GM19452 (cell line): Measurements from ENCODE around the gene MNX1.

Experiments
- ATAC-seq: cut with Tn5 transposase; IDR thresholded peaks from one replicate; pipeline ENCODE4 v1.9.1; 2021; ENCODE audit not compliant: unreplicated experiment

Gene MNX1

DNA sequence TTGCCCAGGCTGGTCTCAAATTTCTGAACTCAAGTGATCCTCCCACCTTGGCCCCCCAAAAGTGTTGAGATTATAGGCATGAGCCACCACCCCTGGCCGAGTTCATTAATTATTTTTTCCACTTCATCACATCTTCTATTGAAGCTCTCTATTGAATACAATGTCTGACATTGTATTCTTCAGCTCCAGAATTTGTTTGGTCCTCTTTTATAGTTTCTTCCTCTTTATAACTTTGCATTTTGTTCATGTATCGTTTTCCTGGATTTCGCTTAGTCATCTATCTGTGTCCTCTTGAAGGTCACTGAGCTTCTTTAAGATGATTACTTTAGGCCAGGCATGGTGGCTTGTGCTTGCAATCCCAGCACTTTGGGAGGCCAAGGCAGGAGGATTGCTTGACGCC, 30.8 kb downstream of the MNX1 start:
- ATAC-seq, result no peak

DNA sequence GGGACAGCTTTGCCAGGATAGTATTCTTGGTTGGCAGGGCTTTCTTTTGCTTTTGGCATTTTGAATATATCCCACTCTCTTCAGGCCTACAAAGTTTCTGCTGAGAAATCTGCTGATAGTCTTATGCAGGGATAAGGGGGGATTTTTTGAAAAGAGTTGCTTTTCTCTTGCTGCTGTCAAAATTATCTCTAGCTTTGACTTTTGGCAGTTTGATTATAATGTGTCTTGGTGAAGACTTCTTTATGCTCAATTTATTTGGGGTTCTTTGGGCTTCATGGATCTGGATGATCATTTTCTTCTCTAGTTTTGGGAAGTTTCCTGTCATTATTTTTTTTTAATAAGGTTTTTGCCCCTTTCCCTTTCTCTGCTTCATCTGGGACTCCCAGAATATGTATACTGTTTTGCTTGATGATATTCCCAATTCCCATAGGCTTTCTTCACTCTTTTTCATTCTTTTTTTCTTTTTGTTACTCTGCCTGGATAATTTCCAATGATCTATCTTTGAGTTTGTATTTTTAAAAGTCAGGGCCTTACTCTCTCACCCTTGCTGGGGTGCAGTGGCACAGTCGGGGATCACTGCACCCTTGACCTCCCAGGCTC, 31.4 kb downstream of the MNX1 start:
- no peak for ATAC-seq

DNA sequence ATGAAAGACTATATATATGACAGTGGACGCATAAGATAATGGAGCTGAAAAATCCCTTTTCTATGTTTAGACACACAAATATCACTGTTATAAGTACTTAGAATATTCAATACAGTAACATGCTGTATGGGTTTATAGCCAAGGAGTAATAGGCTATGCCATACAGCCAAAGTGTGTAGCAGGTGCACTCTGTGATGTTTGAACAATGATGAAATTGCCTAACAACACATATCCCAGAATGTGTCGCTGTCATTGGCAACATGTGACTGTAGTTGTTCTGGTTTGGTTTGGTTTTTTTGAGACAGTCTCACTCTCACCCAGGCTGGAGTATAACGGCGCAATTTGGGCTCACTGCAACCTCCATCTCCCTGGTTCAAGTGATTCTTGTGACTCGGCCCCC, 34.8 kb downstream of the MNX1 start:
- no peak for ATAC-seq

DNA sequence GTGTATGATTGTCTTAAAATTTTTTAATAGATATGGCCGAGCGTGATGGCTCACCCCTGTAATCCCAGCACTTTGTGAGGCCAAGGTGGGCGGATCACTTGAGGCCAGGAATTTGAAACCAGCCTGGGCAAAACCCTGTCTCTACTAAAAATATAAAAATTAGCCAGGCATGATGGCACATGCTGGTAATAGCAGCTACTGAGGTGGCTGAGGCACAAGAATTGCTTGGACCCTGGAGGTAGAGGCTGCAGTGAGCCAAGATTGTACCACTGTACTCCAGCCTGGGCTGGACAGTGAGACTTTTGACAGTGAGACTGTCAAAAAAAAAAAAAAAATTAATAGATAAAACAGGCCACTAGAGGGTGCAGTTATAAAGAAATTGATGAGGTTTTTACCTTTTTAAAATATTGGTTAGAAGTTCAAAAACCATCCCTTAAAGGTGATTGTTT, 40.5 kb downstream of the MNX1 start:
- no peak for ATAC-seq

DNA sequence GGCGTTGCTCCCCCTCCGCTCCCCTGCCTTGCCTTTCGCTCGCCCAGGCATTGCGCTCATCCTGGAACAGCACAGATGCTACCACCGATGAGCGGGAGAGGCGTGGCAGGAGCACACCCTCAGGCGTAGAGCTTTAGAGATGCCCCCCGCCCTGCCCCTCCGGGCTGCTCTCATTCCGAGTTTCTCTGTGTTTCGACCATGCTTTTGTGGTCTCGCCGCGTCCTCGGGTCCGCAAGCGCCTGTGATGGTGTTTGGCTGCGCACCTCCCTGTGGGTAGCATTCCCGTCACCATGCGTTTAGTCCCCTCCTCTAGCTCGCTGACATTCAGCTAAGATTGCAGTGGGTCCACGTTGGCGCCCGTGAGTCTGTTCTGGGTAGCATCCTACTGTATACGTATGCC, 42.3 kb downstream of the MNX1 start:
- no peak for ATAC-seq

DNA sequence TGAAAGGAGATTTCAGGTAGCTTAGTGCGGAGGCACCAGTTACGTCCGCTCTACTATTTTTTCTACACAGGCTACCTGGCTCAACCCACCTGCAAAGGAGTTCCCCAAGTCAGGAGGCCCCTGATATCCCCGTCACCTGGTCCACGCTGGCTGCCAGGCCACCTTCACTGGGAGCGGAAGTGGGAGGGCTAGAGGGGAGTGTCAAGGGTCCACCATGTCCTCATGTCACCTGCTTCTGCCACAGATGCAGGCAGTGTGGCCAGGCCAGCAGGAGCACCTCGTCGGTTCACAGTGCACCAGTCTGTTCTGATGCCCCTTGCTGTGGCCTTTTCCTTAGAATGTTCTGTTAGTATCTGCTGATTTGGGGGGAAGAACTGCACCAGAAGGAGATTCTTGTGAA, 44.1 kb downstream of the MNX1 start:
- no peak for ATAC-seq

DNA sequence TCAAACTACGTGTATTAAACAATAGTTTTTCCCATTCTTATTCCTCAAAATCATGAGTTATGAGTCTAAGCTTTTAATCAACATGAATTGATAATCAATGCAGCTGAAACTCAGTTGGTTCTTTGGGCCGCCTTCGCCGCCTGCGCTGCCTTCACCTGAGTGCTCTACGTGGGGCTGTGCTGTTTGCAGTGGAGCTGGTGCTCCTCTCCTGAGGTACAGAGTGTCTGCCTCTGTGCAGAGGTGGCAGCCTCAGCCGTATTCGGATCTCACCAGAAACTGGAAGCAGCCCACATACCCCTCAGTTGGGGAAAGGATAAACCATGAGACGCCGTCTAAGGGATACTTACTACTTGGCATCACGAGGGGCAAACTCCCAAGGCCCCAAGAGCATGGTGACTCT, 45.5 kb downstream of the MNX1 start:
- ATAC-seq, result no peak

DNA sequence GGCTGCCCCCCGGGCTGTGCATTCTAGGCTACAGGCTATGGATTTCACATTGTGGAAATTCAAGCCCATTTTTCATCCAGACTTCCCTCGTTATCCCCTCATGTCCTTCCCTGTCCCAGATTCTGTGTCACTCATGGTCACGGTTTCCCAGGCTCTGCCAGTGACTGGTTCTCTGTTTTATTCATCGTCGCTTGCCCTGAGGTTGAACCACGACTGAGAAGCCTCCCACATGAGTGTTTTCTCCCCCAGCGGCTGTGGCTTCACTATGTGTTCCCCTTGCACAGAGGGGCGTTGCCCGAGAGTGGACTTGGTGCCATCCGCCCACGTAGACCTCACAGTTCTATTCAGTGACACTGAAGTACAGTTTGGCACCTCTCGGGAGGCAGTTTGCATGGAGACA, 47.0 kb downstream of the MNX1 start:
- no peak for ATAC-seq

DNA sequence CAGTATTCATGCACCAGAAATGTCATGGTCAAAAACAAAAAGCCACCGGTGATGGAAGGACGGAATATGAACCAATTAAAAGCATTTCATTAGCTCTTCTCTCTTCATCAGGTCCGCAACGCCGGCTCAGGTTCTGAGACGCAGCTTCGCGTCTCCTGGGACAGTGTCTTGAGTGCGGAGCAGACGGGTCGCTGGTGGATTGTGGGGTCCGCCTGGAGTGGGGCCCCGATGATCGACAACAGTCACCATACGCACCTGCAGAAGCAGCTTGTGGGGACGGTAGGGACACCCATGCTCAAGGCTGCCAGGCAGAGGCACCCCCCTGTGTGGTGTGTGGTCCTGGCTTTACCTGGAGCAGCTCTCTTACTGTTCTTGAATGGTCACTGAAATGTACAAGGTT, 47.6 kb downstream of the MNX1 start:
- no peak for ATAC-seq

DNA sequence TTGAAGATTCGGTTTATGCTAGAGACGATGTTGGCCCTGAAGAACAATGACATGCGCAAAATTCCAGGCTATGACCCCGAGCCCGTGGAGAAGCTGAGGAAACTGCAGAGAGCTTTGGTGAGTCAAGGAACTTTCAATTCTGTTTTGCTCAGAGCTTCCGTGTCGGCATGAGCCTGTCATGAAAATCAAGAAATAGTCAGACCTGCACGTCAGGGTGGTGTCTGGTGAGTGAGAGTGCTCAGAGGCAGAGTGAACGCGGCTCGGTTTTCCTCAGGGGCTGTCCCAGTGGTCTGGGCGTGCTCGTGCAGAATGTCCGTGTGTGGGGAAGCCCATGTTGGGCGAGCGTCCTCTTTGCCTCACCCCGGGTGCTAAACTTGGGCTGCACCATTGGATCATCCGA, 48.3 kb downstream of the MNX1 start:
- ATAC-seq, result no peak

DNA sequence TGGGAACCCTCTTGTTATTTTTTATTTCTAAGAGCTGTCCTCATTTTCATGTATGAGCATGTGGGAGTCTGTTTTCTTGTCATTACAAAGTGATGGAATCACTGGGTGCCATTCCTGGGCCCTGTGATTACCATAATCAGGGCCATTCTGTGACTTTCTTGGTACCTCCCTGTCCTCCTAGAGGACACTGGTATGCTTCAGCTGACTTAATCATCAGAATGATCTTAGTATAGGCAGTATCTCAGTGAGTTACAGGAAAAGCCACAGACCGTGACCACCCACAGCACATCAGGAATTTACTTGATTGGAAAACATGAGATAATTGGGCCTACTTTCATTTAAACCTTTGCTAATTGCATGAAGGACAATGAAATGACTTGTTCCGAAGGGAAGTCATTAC, 53.7 kb downstream of the MNX1 start:
- ATAC-seq, result no peak

DNA sequence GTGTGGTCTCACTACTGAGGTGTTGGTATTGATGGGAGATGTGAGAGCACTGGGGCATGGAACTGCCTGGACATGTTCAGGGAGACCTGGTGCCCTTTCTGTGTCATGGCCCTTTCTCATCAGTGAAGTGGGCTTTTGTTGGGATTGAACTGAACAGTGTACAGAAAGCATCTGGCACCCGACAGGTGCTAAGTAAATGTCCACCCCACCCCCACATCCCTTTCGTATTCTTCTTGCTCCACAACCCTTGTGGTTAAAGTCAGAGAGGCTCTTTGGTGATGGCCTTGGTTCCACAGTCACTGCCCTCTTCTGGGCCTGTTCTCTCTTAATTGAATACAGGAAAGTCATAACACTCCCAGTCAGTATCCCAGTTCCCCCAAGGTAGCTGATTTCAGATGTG, 55.5 kb downstream of the MNX1 start:
- no peak for ATAC-seq
